SK-N-MC (cell line): ENCODE measurements around the gene GATC.

ENCODE experiments used
- EZH2 ChIP-seq: fragments of 200-600 bp; sonication (generic); IDR thresholded peaks from one replicate; pipeline ENCODE4 v1.6.1; 2017; ENCODE audit warnings: antibody characterized with exemption
- POLR2AphosphoS5 ChIP-seq: IDR thresholded peaks from 2 replicates; pipeline ENCODE4 v1.6.1; 2012; ENCODE audit warnings: mild to moderate bottlenecking, low read depth, low read length, borderline replicate concordance

DNA sequence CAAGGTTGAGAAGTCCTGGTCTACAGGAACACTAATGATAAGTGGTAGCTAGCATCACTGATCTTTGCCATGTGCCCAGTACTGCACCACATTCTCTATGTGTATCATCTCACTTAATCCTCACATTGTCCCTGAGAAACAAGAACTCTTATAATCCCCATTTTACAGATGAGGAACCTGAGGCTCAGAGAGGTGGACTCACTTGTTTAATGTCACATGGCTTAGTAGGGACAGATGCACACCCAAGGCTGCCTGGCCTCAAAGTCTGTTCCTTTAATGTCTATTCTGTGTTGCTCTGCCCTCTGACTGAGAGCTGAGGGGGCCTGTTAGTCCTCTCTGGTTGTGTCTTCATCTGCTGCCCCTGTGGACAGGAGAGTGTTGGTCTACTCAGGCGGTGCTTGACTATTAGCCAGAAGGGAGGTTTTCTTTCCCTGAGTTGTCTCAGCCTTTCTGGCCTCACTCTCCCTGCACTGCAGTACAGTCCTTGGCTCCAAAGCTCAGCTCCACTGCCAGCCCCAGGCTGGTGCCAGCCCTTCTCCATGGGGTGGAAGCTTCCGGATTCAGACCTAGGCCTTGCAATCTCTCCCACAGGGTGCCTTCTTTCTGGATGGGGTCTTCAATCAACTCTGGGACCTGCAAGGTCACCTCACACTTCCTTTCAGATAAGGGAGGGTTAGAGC is 44.7 kb downstream of the GATC start:
- TF ChIP-seq EZH2, result no peak
- TF ChIP-seq POLR2AphosphoS5, result no peak
